Suprapubic skin (tissue), 3 donors: ENCODE results near the gene TPCN2.

Source experiments
- CTCF ChIP-seq, 2 donors: fragments of 200-600 bp in 1 of 2; fragments of 450-650 bp in 1 of 2; sonication (generic) in 1 of 2; IDR thresholded peaks; one replicate each; pipeline ENCODE4 v1.5.1; 2016 to 2019; ENCODE audit warnings: antibody characterized with exemption in 2 of 2, mild to moderate bottlenecking in 1 of 2, moderate library complexity in 1 of 2
- POLR2AphosphoS5 ChIP-seq, 3 donors: sonication (generic); formaldehyde crosslinking; IDR thresholded peaks; one replicate each; pipeline ENCODE4 v1.6.1; 2017; ENCODE audit warnings: antibody characterized with exemption in 3 of 3

DNA sequence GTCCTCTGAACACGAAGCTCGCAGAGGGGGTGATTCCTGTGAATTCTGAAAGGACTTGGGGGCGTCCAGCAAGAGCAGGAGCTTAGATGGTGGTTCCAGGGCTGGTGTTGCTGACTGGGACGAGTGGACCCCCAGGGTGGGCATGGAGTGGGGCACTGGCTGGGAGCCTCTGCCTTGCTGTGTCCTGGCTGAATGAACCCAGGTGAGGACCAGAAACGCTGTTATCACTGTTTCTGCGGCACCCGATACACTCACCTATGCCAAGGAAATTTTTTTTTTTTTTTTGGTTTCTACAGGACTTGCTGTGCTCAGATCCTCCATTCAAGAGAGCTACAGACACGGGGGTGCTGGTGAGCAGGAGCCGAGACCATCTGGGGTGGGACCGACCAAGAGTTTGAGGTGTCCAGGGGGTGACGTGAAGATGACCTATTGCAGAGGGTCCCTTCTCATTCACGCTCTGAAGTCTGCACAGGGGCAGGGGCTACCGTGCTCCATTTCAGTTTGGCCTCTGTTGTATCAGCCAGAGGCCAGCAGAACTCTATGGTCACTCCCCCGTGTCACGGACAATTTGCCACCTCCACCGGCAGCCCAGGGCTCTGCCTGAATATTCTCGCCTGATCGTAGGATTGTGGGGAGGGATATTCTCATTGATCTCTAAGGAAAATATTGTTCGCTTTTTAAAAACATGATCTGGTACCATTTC is 110.6 kb downstream of the TPCN2 start:
- TF ChIP-seq CTCF (IDR thresholded peaks at IDR 0.05) (no peak), POLR2AphosphoS5 (IDR thresholded peaks at IDR 0.05) (no peak)
